ENCODE data around the gene CPE.

The CPE gene

DNA sequence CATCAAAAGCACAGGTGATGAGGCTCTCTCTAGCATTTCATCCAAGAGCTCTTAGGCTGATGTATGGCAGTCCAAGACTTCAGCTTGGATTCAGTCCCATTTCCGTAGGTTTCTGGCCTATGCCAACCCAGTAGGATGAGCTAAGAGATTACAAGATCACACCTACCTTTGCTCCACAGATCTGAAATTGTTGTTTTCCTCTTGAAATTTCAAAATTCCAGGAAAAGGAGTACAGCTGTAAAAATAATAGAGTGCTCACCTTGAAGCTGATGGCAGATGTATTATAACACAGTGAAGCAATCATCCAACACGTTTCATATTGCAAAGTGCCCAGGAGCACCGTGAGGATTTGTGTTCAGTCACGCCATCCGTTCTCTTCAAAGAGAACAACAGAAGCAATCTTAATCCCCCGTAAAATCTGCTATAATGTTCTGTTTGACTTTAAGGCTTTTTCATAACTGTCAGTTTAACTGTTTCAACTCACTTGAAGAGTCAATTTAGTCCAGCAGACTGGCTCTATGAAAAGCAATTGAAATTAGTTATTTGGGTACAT is 137.5 kb downstream of the CPE start:
- no peak for DNase-seq

DNA sequence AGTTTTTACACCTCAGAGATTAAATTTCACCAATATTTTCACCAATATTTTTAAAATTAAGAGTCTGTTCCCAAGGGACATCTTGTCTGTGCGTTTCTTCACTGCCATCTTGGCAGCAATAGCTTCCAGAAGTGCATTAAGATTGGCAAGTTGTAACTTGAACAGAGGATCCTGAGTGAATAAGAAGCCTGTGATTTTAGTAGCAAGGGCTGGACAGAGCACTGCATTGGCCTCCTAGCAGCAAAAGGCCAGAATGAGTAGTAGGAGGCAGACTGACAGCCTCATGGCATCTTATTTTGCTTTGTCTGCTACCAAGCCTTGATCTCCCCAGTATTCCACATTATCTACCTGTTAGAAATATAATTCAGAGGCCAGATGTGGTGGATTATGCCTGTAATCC is 138.4 kb downstream of the CPE start:
- DNase-seq: no peak

DNA sequence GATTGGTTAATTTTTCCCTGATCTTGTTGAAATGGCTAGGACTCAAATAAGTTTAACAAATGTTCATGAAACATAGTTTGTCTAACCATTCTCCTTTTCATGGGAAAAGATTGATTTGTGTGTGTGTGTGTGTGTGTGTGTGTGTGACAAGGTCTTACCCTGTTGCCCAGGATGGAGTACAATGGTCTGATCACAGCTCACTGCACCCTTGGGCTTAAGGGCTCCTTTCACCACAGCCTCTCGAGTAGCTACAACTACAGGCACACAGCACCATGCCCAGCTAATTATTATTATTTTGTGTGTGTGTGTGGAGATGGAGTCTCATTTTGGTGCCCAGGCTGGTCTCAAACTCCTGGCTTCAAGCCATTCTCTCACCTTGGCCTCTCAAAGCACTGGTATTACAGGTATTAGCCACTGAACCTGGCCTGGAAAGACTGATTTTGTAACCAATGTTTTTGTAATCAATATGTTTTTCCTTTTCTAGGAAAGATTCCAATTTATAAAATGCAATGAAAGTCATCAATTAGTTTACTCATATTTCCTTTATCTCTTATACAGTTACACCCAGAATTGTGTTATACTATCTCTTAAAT is 139.3 kb downstream of the CPE start:
- DNase-seq: no peak

DNA sequence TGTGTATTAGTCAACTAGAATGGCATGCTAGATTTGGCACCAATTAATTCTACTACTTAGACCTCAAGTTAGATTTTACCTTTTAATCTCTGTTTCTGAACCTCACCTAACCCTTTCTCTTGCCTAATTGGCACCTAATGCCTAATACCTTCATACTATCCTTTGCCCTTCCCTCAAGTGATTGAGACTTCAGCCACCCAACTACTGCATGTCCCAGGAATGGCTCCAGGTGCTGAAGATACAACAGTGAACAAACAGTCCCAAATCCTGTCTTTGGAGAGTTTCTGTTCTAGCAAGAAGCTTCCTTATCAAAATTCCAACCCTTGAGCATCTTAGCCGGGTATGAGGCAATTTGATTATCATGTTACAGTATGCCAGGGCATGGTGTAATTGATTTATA is 139.9 kb downstream of the CPE start:
- DNase-seq: no peak

DNA sequence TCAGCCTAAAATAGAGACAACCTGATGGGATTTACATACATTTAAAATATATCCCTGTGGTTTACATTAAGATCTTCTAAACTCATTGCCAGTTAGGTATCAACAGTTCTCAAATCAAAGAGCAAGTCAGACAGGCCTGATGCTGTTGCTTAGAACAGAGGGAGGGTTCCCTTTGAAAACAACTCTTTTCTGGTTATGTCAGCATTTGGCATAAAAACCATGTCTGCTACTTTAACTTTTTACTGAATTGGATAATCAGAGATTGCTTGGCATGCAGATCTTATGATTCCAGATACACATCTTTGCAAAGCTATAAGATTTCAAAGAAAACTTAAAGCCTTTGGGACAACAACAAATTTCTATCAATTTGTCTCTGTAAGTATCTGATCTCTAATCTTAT is 140.8 kb downstream of the CPE start:
- no peak for DNase-seq

DNA sequence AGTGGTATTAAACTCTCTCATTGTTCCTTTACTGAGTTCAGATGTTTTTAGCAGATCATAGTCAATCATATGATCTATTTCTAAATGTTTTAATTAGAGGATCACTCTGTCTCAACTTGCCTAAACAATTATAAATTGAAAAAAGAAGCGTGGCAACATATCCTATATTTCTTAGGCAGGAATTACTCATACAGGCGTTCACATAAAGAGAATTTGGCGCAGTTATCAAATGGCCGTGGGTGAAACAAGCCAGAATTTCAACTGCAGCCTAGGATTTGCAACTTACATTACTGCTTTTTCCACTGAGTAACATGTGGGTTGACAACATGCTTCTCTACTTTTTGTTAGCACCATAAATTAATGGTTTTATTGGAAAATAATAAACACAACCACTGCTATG is 141.3 kb downstream of the CPE start:
- DNase-seq: no peak

DNA sequence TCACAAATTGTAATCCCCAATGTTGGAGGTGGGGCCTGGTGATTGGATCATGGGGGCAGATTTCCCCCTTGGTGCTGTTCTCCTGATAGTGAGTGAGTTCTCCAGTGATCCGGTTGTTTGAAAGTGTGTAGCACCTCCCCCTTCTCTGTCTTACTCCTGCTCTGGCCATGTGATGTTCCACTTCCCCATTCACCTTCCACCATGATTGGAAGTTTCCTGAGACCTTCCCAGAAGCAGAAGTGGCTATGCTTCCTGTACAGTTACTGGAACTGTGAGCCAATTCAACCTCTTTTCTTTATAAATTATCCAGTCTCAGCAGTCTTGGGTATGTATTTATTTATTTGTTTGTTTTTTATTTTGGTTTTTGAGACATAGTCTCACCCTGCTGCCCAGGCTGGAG is 143.2 kb downstream of the CPE start:
- DNase-seq: no peak

DNA sequence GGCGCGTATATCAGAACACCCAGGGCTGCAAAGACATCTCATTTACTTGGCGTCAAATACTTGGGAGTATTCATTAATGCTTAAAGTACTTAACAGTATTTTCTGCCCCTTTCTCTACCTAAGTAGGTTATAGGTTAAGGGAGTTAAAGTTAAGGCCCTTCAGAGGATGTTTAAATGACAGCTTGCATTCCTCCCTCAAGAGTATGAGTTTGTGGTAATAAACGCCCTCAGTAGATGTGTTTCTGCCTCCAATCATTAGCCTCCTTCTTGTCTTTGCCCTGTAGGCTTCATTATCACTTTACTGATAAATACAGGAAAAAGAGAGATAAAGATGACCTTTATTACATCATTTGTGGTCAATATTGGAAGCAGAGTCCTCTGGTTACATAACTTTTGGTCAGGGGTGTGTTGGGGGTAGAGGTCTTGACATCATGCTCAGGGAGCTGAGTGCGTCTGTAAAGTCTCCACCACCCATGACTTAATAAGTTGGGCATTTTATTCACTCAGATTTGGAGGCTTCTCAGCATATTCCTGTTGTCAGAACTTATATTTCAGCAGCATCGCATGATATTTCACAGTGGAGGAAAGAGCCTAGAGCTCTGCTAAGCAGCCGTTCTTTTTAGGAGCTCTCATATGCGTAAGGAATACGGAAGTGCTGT is 145.9 kb downstream of the CPE start:
- DNase-seq: no peak

DNA sequence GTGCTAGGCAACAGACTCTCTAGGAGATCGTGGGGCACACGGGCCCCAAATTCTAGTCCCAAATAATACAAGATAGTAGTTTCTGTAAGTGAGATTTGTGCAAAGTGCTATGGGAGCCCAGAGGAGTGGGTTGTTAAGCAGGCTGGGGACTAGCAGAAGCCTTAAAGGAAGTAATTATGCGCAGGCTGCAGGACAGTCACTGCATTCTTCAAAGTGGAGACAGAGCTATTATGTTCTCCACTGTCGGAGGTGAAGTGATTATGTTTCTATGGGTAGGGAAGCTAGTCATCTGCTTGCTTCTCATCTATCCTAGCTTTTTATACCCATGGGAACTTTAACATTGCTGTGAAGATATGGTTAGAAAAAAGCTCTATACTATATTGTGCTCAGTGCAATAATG is 154.2 kb downstream of the CPE start:
- DNase-seq: no peak

DNA sequence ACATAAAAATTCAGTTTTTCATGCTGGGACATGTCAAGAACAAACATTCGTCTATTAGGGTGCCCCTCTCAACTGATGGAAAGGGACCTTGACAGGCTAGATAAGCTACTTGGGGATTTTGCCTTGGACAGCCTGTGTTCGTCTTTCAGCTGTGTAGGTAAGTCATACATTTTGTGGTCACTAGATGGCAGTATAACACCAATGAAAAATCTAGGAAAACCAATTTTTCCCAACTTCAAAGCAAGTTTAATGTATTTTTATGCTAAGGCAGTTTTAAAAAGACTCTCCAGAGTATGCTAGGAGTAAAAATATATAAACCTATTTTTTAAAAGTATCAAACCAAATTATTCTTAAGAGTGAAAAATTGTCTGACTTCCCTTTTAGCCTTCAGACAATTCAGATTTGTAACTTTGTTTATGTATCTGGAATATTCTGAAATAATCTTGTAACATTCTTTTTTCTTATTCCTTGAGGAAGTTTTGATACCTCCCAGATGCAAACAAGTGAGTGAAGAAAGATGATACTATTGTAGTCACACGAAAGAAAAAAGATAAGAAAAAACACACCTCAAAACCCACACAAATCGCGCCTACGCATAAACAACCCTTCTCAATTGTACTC is 158.3 kb downstream of the CPE start:
- DNase-seq: no peak

DNA sequence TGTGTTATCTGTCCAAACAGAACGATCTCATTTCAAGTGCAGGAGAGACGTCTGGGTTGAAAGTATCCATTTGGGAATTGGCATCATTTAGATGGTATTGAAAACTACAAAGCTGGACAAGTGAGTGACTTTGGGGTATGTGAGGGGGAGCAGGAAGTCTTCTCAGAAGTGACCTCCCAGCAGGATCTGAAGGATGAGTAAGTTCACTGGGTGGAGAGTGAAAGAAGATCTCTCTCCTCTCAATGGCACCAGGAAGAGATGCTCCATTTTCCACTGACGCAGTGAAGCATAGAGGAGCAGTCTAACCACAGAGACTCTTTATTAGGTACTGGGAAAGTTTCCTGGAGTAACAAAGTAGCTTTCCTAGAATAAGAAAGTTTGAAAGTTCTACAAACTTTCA is 161.0 kb downstream of the CPE start:
- no peak for DNase-seq

DNA sequence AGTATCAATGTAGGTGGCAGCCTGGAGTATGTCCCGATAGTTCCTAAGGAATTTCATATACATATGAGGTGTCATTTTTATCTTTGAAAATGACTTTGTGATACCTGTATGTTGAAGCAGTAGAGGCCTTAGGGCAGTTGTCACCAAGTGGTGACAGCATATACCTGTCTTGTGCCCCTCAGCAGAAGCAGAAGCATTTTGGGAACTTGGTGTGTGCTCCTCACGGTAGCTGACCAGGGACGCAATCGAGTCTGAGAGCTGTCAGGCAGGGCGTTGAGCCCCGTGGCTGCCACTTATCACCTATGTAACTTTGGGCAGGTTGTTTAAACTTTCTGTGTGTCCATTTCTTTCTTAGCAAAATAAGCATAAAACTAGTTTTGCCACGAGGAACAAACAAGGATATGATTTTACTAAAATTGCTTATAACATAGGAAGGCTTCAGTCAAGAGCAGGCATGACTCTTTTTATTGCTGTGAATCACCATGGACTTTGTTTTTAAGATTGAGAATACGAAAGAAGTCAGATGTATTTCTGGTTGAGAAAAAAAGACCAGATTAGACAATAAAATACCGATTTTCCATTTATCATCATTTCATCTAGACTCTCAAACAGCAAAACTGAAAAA is 161.5 kb downstream of the CPE start:
- DNase-seq: no peak

DNA sequence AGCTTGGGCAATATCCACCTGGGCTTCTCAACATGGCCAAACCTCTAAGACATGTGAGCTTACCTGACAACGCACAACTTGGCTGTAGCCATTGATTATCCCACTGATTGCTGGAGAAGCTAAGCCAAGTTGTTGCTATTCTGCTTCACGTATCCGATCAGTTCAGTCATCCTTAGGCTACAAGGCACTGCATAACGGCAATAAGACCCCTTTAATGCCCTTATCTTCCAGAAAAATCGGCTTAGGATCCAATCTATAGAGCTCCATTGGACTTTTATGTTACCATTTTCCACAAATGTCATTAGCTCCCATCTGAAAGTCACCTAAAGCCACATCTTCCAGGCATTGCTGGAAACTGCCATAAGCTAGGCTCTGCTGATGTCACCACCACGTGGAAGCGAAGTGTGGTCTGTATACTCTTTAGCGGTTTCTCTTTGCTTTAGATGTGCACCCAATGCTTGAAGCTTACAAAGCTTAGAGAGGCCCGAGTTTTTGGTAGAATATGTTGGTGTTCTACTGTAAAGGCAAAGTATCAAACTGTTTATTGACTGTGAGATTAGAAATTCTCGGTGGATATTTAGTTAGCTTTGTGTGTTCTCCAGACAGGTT is 163.1 kb downstream of the CPE start:
- DNase-seq: no peak

DNA sequence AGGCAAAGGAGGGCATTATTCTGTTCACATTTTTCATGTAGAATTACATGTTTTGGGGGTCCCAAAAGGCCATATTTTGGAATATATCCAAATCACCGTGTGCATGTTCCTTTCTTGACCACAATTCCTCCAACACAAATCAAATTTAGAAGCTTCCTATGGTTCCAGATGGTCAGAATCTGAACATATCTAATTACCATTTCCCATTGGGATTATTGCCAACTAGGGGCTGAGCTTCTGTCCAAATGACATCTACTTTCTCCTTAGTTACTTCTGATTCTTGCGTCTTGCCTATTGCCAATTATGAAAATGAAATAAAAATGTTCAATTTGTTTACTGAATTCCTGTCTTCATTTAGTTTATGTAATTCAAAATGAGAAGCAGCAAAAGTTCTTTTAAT is 163.7 kb downstream of the CPE start:
- DNase-seq: no peak
